GM23248 (cell line): ENCODE measurements around the gene BRINP2.

ENCODE experiments used
- EZH2 ChIP-seq: fragments of 200-600 bp; sonication (generic); IDR thresholded peaks from 2 replicates; pipeline ENCODE4 v1.6.1; 2018; ENCODE audit warnings: antibody characterized with exemption, mild to moderate bottlenecking; ENCODE audit not compliant: insufficient read depth, poor library complexity, severe bottlenecking
- EZH2phosphoT487 ChIP-seq: fragments of 200-600 bp; sonication (generic); IDR thresholded peaks from 2 replicates; pipeline ENCODE4 v1.6.1; 2018; ENCODE audit warnings: antibody characterized with exemption, moderate library complexity, mild to moderate bottlenecking, low read depth; ENCODE audit not compliant: insufficient read depth

DNA sequence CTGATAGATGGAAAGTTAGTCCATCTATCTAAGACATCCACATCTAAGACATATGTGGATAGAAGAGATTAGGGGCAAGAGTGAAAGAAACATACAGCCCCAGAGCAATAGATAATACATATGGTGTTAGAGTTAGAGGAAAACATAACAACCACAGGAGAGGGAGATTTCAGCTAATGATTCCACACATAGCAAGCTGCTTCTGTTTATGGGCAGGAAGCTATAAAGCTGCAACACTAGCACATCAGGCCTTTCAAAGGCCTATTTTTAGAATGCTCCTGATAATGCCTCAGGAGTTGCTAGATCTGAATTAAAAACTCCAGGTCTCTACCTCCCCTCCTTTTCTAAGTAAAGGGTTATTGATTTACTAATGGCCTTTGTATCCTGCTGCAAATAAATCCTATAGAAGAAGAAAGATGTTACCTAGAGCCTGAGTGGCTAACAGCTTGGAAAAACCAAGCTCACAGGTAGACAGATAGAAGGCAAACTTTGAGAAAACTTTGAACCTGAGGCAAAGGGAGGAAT lies 36.1 kb downstream of the BRINP2 start:
- TF ChIP-seq EZH2, result no peak
- TF ChIP-seq EZH2phosphoT487, result no peak
